ENCODE results near the gene ASB2.
A peak's percentile ranks its signal among the peaks of the same experiment; 100 is the strongest.

Gene ASB2

DNA sequence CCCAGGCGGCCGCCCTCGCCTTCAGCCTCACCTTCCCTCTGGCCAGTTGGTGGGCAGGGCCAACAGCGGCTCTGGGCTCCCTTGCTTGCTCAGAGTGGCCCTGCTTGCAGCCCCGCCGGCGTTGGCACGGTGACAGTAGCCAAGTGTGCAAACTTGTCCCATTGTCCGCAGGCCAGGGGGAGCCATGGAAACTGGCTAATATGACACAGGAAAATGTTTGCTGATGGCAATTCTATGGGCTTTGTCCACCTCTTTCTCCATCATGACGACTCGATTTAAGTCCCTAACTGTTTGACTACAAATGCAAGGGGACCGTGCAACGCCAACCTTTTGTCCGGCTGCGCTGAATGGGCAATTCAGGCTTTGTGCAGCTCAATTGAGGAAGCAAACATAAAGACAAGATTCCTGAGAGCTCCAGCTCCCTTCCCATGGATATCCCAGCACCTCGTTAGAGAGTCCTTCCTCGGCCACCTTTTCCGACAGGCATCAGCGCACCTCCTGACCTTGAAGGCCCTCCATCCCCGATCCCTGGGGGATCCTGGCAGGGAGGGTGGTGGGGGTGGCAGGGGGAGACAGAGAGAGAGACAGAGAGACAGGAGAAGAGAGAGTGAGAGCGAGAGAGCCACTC is 50.0 kb downstream of the ASB2 start:
- DNase-seq: no peak

DNA sequence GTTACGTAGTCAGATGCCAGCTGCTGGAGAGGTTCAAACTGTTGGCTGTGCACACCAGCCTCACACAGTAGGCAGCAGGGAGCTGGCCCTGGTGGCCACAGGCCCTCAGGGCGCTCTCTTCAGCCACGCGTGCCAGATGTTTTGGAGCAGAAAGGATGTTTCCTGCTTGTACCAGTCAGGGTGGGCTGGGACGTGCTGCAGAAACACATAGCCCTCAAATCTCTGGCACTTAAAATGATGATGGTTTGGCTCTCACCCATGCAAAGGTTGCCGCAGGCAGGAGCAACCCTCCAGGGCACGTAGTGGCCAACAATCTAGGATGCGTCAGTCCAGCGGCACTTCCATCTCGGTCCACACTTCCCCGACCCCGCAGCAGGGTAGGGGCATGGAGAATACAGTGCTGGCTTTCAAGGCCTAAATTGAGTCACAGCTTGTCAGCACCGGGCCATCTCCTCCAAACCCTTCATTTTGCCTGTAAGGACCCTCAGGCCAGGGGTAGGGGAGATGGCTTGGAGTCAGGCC is 50.9 kb downstream of the ASB2 start:
- no peak for DNase-seq

DNA sequence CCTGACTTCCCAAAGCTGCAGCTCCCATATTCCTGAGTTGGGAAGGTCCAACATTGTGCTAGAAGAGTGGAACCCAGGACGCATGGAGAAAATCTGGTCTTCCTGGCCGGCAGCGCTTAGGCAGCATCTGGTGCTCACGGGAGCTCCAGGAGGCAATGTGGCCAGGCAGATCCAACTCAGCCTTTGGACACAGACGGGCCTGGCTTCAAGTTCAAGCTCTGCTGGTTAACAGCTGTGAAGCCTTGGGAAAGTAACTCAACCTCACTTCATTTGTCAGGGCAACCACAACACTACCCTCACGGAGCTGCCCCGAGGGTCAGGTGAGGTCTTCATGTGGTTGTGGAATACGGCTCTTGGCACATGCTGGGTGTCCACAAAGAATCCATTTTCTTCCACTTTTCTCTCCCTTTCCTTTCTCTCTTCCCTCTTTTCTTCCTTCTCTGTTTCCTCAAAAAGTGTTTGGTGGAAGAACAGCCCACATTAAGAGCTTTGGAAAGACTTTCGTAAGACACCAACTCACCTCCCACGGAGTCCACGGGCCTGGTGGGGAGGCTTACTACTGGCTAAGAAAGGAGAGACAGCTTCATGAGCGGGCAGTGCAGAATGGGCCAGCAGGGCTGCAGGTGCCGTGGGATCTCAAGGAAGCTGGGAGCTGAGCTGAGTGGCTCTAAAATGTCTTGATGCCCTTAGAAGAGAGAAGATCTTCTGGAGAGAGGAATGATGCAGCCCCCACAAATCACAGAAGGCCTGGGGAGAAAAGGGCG is 51.6 kb downstream of the ASB2 start:
- DNase-seq: no peak

DNA sequence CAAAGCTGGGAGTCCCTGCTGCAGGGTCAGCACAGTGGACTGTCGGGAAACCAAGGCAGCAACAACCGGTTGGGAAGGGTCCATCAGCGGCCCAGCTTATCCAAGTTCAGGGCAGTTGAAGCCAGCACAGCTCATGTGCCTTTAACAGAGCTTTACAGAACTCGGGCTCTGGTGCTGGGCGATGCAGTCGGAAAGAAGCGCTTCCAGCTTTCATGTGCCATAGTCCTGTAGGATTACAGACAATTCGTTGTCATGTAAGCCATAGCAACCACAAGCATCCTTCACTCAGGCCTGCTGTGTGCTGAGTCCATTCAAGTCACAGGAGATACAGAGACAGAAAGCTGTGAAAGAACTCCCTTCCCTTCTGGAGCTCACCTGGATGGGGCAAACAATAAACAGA is 52.7 kb downstream of the ASB2 start:
- no peak for DNase-seq

- DNase-seq: no peak
Observed at GRCh38 chr14:93921001-93921806, 55.2 kb downstream of the ASB2 start.

GRCh38 chr14:93917141-93917540 is 59.2 kb downstream of the ASB2 start:
- DNase-seq: no peak

DNA sequence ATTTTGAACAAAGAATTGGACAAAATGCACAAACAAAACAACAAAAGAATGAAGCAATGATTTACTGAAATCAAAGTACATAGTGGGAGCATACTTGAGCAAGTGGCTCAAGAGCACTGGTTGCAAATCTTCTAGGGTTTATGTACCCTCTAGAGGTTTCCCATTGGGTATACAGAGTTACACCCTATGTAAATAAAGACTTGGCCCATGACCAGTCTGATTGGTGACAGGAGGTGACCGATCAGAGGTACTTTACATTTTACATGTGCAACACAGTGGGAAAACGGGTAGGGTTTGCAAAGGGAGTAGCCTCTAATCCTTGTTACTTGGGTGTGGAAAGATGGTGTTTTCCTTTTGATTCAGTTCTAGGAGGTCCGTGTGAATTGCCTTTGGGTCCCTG is 59.9 kb downstream of the ASB2 start:
- DNase-seq: no peak

GRCh38 chr14:93915800-93916199 is 60.6 kb downstream of the ASB2 start:
- DNase-seq: no peak

GRCh38 chr14:93915070-93915705 is 61.2 kb downstream of the ASB2 start:
- no peak for DNase-seq

GRCh38 chr14:93914278-93914677 is 62.1 kb downstream of the ASB2 start:
- no peak for DNase-seq

DNA sequence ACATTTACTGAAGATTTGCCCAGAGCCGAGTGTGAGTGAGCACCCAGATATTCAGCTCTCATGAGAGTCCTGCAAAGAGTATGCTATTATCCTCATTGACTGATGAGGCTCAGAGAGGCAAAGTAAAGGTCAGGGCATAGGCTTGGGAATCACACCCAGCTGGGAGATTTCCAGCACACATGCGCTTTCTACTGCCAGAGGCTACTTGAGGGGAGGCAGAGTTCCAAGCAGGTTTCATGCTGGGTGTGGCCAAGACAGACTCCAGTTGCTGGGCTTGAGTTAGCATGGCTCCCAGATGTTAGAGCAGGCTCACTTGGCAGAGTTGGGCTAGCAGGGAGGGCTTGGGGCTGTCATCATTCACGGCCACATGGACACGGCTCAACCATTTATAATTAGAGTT is 63.6 kb downstream of the ASB2 start:
- DNase-seq: no peak

DNA sequence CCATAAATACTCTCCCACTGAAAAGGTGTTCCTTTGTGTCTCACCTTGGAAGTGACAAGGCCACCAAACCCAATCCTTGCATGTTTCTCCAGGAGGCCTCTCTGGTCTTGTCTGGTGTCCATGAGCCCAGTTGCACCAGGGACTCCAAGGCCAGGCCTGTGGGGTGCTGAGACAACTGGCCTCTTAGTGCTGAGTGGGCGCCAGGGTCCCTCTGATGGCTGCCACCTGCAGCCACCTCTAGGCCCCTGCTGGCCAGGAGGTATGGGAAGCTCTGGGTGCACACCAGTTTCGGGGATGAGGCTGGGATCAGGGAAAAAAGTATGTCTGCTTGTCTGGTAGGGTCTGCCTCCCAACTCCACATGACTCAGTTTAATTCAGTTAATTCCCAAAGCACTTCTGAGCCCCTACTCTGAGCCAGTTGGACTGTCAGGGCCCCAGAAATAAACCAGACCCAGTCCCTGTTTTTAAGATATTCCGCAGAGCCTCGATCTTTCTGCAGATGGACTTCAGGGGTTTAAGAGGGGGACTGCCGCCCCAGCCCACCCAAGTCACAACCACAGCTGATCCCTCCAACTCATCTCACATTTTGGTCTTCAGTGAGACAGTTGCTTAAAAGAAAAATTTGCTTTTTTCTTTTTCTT is 64.3 kb downstream of the ASB2 start:
- DNase-seq: no peak

DNA sequence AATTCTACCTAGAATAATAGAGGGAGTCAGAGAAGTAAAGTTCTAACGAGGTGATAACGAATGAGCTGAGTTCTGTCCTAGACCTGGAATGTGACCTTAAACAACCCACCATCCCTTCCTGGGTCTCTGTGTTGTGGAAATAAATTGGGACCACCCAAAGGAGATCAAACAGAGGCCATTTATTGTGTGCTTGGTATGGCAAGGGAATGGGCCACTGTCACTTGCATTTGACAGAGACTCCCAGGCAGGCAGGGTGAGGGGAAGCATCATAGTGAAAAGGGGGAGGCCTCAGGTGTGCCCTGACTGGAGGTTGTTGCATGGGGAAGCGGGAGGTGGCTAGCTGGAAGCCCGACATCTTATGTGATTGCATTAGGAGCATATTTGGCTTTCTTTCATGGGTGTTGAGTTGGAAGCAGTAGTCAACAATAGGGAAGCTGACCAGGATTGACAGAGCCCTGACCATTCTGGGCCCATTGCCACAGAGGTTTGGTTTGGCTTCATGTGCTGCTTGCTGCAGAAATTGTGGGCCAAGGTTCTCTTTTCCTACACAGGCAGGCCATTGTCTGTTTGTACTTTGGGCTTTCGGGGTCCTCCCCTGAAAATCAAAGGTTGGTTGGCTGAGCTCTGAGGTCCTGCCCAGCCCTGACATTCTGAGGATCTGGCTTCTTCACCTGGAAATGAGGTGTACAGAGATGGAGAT is 66.8 kb downstream of the ASB2 start:
- DNase-seq: no peak

- DNase-seq: peak; percentile 11
Observed at GRCh38 chr14:93906341-93907329, 69.7 kb downstream of the ASB2 start.

DNA sequence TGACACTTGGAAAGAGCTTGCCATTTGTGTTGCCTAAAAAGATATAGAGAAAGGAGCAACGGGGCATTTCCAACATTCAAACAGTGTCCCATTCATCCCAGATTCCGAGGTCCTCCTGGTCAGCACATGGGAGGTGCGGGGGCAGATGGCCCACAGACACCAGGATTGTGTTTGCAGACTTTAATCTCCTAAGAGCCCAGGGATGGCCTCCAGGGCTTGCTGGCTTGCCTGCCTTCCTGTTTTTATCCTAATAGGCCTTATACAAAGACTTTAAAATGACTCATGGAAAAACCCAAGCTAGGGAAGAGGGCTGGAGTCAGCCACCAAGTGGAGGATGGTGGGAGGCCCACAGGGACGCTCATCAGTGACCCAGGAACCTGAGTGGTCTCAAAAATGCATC is 70.7 kb downstream of the ASB2 start:
- DNase-seq: no peak

GRCh38 chr14:93903342-93904184 is 72.8 kb downstream of the ASB2 start:
- no peak for DNase-seq

DNA sequence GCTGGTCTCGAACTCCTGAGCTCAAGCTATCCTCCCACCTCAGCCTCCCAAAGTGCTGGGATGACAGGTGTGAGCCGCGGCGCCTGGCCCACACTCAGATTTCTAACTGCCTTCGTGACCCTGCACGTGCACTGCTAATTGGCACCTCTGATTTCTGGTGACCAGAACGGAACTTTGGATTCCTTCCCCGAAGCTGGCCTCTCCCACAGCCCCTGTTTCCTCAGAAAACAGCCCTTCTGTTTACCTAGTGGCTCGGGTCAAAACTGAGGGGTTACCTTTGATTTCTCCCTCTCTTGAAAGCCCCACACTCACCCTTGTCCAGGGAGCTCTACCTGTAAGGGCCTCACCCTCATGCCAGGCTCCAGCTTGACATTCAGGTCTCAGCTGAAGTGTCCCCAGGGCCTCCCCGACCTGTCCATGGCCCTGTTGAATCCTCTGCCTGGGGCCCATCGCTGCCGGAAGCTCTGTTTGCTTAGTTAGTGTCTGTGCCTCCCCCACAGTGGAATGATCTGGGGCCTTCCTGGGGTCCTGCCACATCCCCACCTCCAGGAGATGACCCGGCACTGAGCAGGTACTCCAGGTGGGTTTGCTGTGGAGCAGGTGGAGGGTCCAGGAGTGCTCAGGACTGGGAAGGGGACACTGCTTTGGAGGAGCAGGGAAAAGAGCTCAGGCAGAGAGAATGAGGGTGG is 73.6 kb downstream of the ASB2 start:
- DNase-seq: no peak

- DNase-seq: no peak
Observed at GRCh38 chr14:93901813-93902212, 74.6 kb downstream of the ASB2 start.

GRCh38 chr14:93898731-93899130 is 77.6 kb downstream of the ASB2 start:
- no peak for DNase-seq

All from GDM1 (cell line).